Ovary (tissue), 9 donors: Measurements from ENCODE around the gene LRRC27. TPM values are rescaled to one million over a fixed set of nuclear protein-coding genes. Genes with fewer than 3 reads are reported as not detected.

Source experiments
- DNase-seq, 5 donors: peaks; one replicate each; pipeline ENCODE4 v3.0.0-alpha.2; 2019 to 2020
- H3K27ac ChIP-seq, 2 donors: fragments of 200-600 bp; one replicate each; pipeline versions ENCODE4 v1.5.1 to v1.8.0; 2019 to 2022
- H3K27me3 ChIP-seq: fragments of 200-600 bp; one replicate; pipeline ENCODE4 v1.8.0; 2022
- H3K36me3 ChIP-seq: fragments of 200-600 bp; sonication (generic); one replicate; pipeline ENCODE4 v1.5.1; 2019
- H3K4me1 ChIP-seq: one replicate; pipeline ENCODE4 v1.8.1; 2013; ENCODE audit warnings: mild to moderate bottlenecking, moderate library complexity; ENCODE audit not compliant: insufficient read depth
- H3K4me3 ChIP-seq: fragments of 200-600 bp; sonication (generic); one replicate; pipeline ENCODE4 v1.5.1; 2017
- H3K9me3 ChIP-seq, 2 donors: fragments of 200-600 bp in 1 of 2; sonication (generic) in 1 of 2; one replicate each; pipeline versions ENCODE4 v1.5.1 to v1.8.1; 2013 to 2019; ENCODE audit warnings: mild to moderate bottlenecking in 1 of 2, moderate library complexity in 1 of 2
- CTCF ChIP-seq, 3 donors: fragments of 450-650 bp in 2 of 3; fragments of 200-600 bp in 1 of 3; IDR thresholded peaks; one replicate each; pipeline versions ENCODE4 v1.5.1 to v1.8.0; 2016 to 2022; ENCODE audit warnings: antibody characterized with exemption in 3 of 3, mild to moderate bottlenecking in 1 of 3
- EP300 ChIP-seq: sonication (generic); formaldehyde crosslinking; IDR thresholded peaks from one replicate; pipeline ENCODE4 v1.6.1; 2017; ENCODE audit warnings: antibody characterized with exemption
- POLR2A ChIP-seq: fragments of 450-650 bp; IDR thresholded peaks from one replicate; pipeline ENCODE4 v1.6.1; 2017; ENCODE audit warnings: antibody characterized with exemption, mild to moderate bottlenecking, moderate library complexity
- WGBS, 3 donors: extraction: QIAGEN DNeasy Blood & Tissue Kit in 1 of 3; methylation state at CpG; one replicate each; pipeline versions ENCODE4 v1.1.5 to v1.1.7; 2013 to 2017; 5-methylcytosine and 5-hydroxymethylcytosine counted together
- intact Hi-C, 4 donors: fragments of 100-400 bp; cut with DNase I; formaldehyde crosslinking; loops; one replicate each; pipeline versions ENCODE4 v1.11.0 to v1.15.1; 2022 to 2023
- polyA plus RNA-seq, 2 donors: library from polyadenylated mRNA; stranded (reverse); fragments of 200-250 nt in 1 of 2; fragments of 350-450 nt in 1 of 2; fragmentation: Illumina TruSeq in 1 of 2; extraction: RNeasy Lipid Tissue Mini Kit (QIAGEN cat#74804) in 1 of 2; gene quantifications; one replicate each; pipeline ENCODE4 v1.2.3, GENCODE V29; 2013 to 2014
- total RNA-seq, 7 donors: library from RNA; depleted of rRNA in 2 of 7; stranded (reverse); fragments of >200 nt in 2 of 7; fragmentation: NEBNext Ultra II Directional in 3 of 7; extraction: Animal tissue kit (Norgen Biotek cat#: 25700) in 3 of 7; gene quantifications; one replicate each; pipeline versions ENCODE4 v1.1.0 to v1.2.4, GENCODE V29; 2016 to 2023
- donor health status: DM: no; HTN: no; CAD: no; lungs with moderate emphysema.
- donor health status: DM: no; HTN: no; CAD: no.
- donor health status: Bipolar disorder and iron deficiency.
- donor health status: DM: yes; HTN: yes; CAD: no.
- donor health status: DM: no; HTN: no; CAD: no.
- donor health status: DM: yes; HTN: yes; CAD: no.

The LRRC27 gene
- total and polyA plus RNA-seq, 9 donors, result 7.4 to 12.3 (median 9.3) TPM

GRCh38 chr10:132355754-132356153 lies 23.8 kb downstream of the LRRC27 start:
- H3K4me1 ChIP-seq, result no peaks in the 10 kb centered on the region
- no peak for TF ChIP-seq CTCF (IDR thresholded peaks at IDR 0.05)
- TF ChIP-seq EP300, result no peak
- TF ChIP-seq POLR2A, result no peak
- no peak for DNase-seq
- H3K36me3 ChIP-seq, result no peaks in the 10 kb centered on the region
- no peaks in the 10 kb centered on the region for H3K9me3 ChIP-seq
- H3K27me3 ChIP-seq, result no peaks in the 10 kb centered on the region
- H3K4me3 ChIP-seq, result no peak overlapping the region
- 90 to 93% (median 91%) methylated on average over 13 of the region's 13 CpGs for WGBS, 3 donors
- H3K27ac ChIP-seq, result no peak overlapping the region
- intact Hi-C loops, result loop anchor here in 2 of 4 donors (2.0 to 5.0 kb wide), 2 partner anchors 133 to 1103 kb away; no protein-coding TSS in a partner anchor

DNA sequence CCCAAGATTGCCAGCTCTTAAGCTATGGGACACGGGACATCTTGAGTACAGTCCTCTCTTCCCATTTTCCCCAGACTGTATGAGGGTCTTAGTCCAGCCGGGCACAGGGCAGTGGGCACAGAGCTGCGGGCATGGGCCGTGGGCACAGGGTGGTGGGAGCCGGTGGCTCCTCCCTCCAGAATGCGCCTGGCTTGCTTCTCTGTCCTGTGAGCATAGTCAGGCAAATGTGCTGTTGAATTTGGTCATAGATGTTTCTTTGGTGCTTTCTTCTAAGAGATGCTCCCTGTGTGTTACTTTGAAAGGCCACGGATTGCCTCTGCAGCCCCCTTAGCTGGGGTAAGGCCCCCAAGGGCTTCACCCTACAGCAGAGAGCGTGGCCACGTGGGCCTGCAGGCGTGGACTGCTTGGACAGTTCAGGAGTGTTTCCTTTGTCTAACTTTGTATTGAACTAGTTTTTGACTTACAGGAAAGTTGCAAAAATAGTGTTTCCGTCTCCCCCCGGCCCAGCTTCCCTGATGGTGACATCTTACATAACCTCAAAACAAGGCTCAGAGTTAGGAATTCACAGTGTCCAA lies 24.7 kb downstream of the LRRC27 start:
- intact Hi-C loops, result loop anchor here in 1 of 4 donors (5.0 kb wide), 1 partner anchor 1104 kb away; no protein-coding TSS in a partner anchor
- Histone ChIP-seq H3K36me3 (no peaks in the 10 kb centered on the region), H3K9me3 (no peaks in the 10 kb centered on the region), H3K4me1 (no peaks in the 10 kb centered on the region), H3K27me3 (no peaks in the 10 kb centered on the region), H3K27ac (no peak overlapping the region), H3K4me3 (no peak overlapping the region)
- DNase-seq, result no peak
- 93 to 97% (median 95%) methylated on average over 12 of the region's 12 CpGs for WGBS, 3 donors
- no peak for TF ChIP-seq EP300

GRCh38 chr10:132357286-132358058 lies 25.5 kb downstream of the LRRC27 start:
- Histone ChIP-seq H3K27me3 (no peaks in the 10 kb centered on the region), H3K4me3 (no peak overlapping the region), H3K27ac (no peak overlapping the region), H3K36me3 (no peaks in the 10 kb centered on the region), H3K9me3 (no peaks in the 10 kb centered on the region), H3K4me1 (no peaks in the 10 kb centered on the region)
- DNase-seq, result no peak
- intact Hi-C loops, result loop anchor here in 1 of 4 donors (5.0 kb wide), 1 partner anchor 1105 kb away; no protein-coding TSS in a partner anchor
- TF ChIP-seq EP300, result no peak
- TF ChIP-seq POLR2A, result no peak
- TF ChIP-seq CTCF (IDR thresholded peaks at IDR 0.05), result no peak
- WGBS, 3 donors, result 91 to 98% (median 93%) methylated on average over 15 of the region's 15 CpGs

- Histone ChIP-seq H3K27ac (no peak overlapping the region), H3K4me1 (no peaks in the 10 kb centered on the region), H3K36me3 (no peaks in the 10 kb centered on the region), H3K4me3 (no peak overlapping the region), H3K9me3 (no peaks in the 10 kb centered on the region), H3K27me3 (no peaks in the 10 kb centered on the region)
- no peak for TF ChIP-seq EP300
- no peak for TF ChIP-seq CTCF (IDR thresholded peaks at IDR 0.05)
- TF ChIP-seq POLR2A, result no peak
- peak in 1 of 5 donors; percentile 36 for DNase-seq
- intact Hi-C loops, result loop anchor here in 1 of 4 donors (5.0 kb wide), 1 partner anchor 1107 kb away; no protein-coding TSS in a partner anchor
- 82 to 88% (median 84%) methylated on average over 21 of the region's 21 CpGs for WGBS, 3 donors
These were observed 27.5 kb downstream of the LRRC27 start for GRCh38 chr10:132359305-132360040.
